ENCODE measurements around the gene PVALB. TPM values are rescaled to one million over a fixed set of nuclear protein-coding genes. Genes with fewer than 3 reads are reported as not detected.

The PVALB gene
- total RNA-seq, 1 experiment from 2014 or later, result not detected

- TF ChIP-seq SIN3A (IDR thresholded peaks at IDR 0.05; ENCODE audit: low read depth), result no peak
- TF ChIP-seq TCF7L2 (IDR thresholded peaks at IDR 0.05; ENCODE audit: borderline replicate concordance, extremely low read depth, insufficient read depth, insufficient read length), result no peak
- TF ChIP-seq, protein P1, sequence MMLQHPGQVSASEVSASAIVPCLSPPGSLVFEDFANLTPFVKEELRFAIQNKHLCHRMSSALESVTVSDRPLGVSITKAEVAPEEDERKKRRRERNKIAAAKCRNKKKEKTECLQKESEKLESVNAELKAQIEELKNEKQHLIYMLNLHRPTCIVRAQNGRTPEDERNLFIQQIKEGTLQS (IDR thresholded peaks at IDR 0.05), result no peak
- TF ChIP-seq JUND (IDR thresholded peaks at IDR 0.05), result no peak
- no peak for TF ChIP-seq RAD21 (IDR thresholded peaks at IDR 0.05; ENCODE audit: low read depth)
- TF ChIP-seq, protein P2, sequence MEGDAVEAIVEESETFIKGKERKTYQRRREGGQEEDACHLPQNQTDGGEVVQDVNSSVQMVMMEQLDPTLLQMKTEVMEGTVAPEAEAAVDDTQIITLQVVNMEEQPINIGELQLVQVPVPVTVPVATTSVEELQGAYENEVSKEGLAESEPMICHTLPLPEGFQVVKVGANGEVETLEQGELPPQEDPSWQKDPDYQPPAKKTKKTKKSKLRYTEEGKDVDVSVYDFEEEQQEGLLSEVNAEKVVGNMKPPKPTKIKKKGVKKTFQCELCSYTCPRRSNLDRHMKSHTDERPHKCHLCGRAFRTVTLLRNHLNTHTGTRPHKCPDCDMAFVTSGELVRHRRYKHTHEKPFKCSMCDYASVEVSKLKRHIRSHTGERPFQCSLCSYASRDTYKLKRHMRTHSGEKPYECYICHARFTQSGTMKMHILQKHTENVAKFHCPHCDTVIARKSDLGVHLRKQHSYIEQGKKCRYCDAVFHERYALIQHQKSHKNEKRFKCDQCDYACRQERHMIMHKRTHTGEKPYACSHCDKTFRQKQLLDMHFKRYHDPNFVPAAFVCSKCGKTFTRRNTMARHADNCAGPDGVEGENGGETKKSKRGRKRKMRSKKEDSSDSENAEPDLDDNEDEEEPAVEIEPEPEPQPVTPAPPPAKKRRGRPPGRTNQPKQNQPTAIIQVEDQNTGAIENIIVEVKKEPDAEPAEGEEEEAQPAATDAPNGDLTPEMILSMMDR (IDR thresholded peaks at IDR 0.05 in 2 of 3, conservative IDR thresholded peaks at IDR 0.05 in 1 of 3; ENCODE audit: borderline replicate concordance in 1 of 3, insufficient read depth in 1 of 3, low read depth in 2 of 3, low read length in 2 of 3), result no peak
Measured at GRCh38 chr22:36823186-36823839, 6.5 kb upstream of the PVALB start (continued).

GRCh38 chr22:36822581-36822980, 5.7 kb upstream of the PVALB start:
- Histone ChIP-seq H3K9ac (ENCODE audit: low read length) (no peak overlapping the region), H3K79me2 (ENCODE audit: insufficient read depth, low read length) (no peaks in the 10 kb centered on the region), H2AFZ (ENCODE audit: low read depth, low read length, poor library complexity, severe bottlenecking) (no peak overlapping the region), H3K4me3 (replicated peaks in 1 of 2; ENCODE audit: low read depth in 1 of 2, low read length in 2 of 2) (no peak overlapping the region), H3K27ac (ENCODE audit: low read depth, low read length) (no peak overlapping the region), H4K20me1 (ENCODE audit: insufficient read depth) (no peaks in the 10 kb centered on the region), H3K4me2 (ENCODE audit: low read length) (no peak overlapping the region), H3K9me3 (ENCODE audit: control insufficient read depth in 1 of 2, insufficient read depth in 1 of 2, low read depth in 1 of 2, low read length in 2 of 2) (no peaks in the 10 kb centered on the region), H3K36me3 (ENCODE audit: control insufficient read depth in 1 of 2, insufficient read depth in 2 of 2, low read length in 2 of 2) (no peaks in the 10 kb centered on the region), H3K9me2 (ENCODE audit: insufficient read depth) (no peaks in the 10 kb centered on the region), H3K27me3 (ENCODE audit: insufficient read depth, low read length) (no peaks in the 10 kb centered on the region; the same call in 1 of the 2 replicates), H3K4me1 (ENCODE audit: control insufficient read depth in 1 of 2, insufficient read depth in 2 of 2, low read length in 2 of 2) (no peaks in the 10 kb centered on the region)
- no peak for ATAC-seq
- BruUV-seq (replicated peaks), result no TSS peak
- ChIA-PET POLR2A (no interaction called here), RAD21 (ENCODE audit: low non-redundant PET in 1 of 2, low total read pairs in 2 of 2, uncharacterized antibody in 2 of 2, unreplicated experiment in 2 of 2) (no interaction called here), CTCF (interaction anchor here (1.0 kb wide), 1 partner anchor 155 kb away, joined by 3 read pairs; no protein-coding TSS in a partner anchor)
- no peak for DNase-seq (ENCODE audit: low read depth, low spot score)
- intact Hi-C loops (cut with micrococcal nuclease), result no loop called here
- TF ChIP-seq SIN3A (IDR thresholded peaks at IDR 0.05; ENCODE audit: low read depth) (no peak), ZFX (IDR thresholded peaks at IDR 0.05) (no peak), EGR1 (IDR thresholded peaks at IDR 0.05; ENCODE audit: low read depth) (no peak), REST (IDR thresholded peaks at IDR 0.05; ENCODE audit: low read depth) (no peak), SP1 (IDR thresholded peaks at IDR 0.05; ENCODE audit: low read depth) (no peak), CEBPB (IDR thresholded peaks at IDR 0.05; ENCODE audit: low read depth) (no peak), SRF (IDR thresholded peaks at IDR 0.05; ENCODE audit: low read depth) (no peak), POLR2A (IDR thresholded peaks at IDR 0.05; ENCODE audit: borderline replicate concordance, extremely low read depth, insufficient read depth, insufficient read length) (no peak), EZH2phosphoT487 (IDR thresholded peaks at IDR 0.05; ENCODE audit: borderline replicate concordance) (no peak)
- TF ChIP-seq, protein P3, sequence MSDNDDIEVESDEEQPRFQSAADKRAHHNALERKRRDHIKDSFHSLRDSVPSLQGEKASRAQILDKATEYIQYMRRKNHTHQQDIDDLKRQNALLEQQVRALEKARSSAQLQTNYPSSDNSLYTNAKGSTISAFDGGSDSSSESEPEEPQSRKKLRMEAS (IDR thresholded peaks at IDR 0.05), result no peak
- TF ChIP-seq, protein P1 (IDR thresholded peaks at IDR 0.05), result no peak

Data from HCT116 (cell line).